Left ventricle myocardium inferior (tissue), 1 donor: ENCODE measurements around the gene NRL. TPM values are rescaled to one million over a fixed set of nuclear protein-coding genes. Genes with fewer than 3 reads are reported as not detected.
"Not testable (repeated sequence)": the region's sequence is repeated elsewhere in the genome, so short reads cannot be mapped to it uniquely, and the experiment has no call there.

Experiments used
- DNase-seq: peaks from one replicate; pipeline ENCODE4 v3.0.0-alpha.2; 2020
- H3K27ac ChIP-seq: fragments of 200-600 bp; replicated peaks from 2 replicates; pipeline ENCODE4 v1.8.0; 2021
- H3K27me3 ChIP-seq: fragments of 200-600 bp; 2 replicates; pipeline ENCODE4 v1.8.0; 2021; ENCODE audit warnings: low read depth
- H3K36me3 ChIP-seq: fragments of 200-600 bp; 2 replicates; pipeline ENCODE4 v1.8.0; 2021
- H3K4me1 ChIP-seq: fragments of 200-600 bp; 2 replicates; pipeline ENCODE4 v1.8.0; 2021
- H3K4me3 ChIP-seq: fragments of 200-600 bp; 2 replicates; pipeline ENCODE4 v1.8.0; 2021; ENCODE audit warnings: mild to moderate bottlenecking, moderate library complexity
- H3K9me3 ChIP-seq: fragments of 200-600 bp; replicated peaks from 2 replicates; pipeline ENCODE4 v1.8.0; 2021
- CTCF ChIP-seq: fragments of 200-600 bp; IDR thresholded peaks from 2 replicates; pipeline ENCODE4 v1.8.0; 2021; ENCODE audit warnings: antibody characterized with exemption, mild to moderate bottlenecking, borderline replicate concordance
- intact Hi-C: fragments of 100-400 bp; cut with micrococcal nuclease; formaldehyde crosslinking; loops from one replicate; pipeline ENCODE4 v1.11.0; 2022
- total RNA-seq: library from RNA; stranded (reverse); fragmentation: NEBNext Ultra II Directional; extraction: Animal tissue kit (Norgen Biotek cat#: 25700); gene quantifications from one replicate; pipeline ENCODE4 v1.2.1, GENCODE V29; 2021
- donor health status: DM: no; HTN: yes; CAD: no; lungs with severe emphysema.

The NRL gene
- total RNA-seq, 1 donor from 2014 or later, result 1.5 TPM

- Histone ChIP-seq H3K27me3 (no peaks in the 10 kb centered on the region), H3K27ac (peak overlapping the region; percentile 37), H3K9me3 (no peaks in the 10 kb centered on the region), H3K36me3 (no peaks in the 10 kb centered on the region), H3K4me1 (peaks cover 13% of the 10 kb centered on the region), H3K4me3 (no peak overlapping the region)
- no peak for TF ChIP-seq CTCF
- DNase-seq, result no peak
- intact Hi-C loops, result loop anchor here (5.0 kb wide), 1 partner anchor 46 kb away; no protein-coding TSS in a partner anchor
Observed at GRCh38 chr14:24108336-24108874, 6.3 kb downstream of the NRL start.

- Histone ChIP-seq H3K4me3 (no peak overlapping the region), H3K9me3 (no peaks in the 10 kb centered on the region), H3K4me1 (peaks cover 10% of the 10 kb centered on the region), H3K27ac (no peak overlapping the region), H3K36me3 (no peaks in the 10 kb centered on the region), H3K27me3 (no peaks in the 10 kb centered on the region)
- intact Hi-C loops, result loop anchor here (5.0 kb wide), 1 partner anchor 44 kb away; no protein-coding TSS in a partner anchor
- DNase-seq, result no peak
- no peak for TF ChIP-seq CTCF
Observed at GRCh38 chr14:24106672-24107271, 8.0 kb downstream of the NRL start.

- not testable (repeated sequence) for H3K4me3 ChIP-seq, H3K27me3 ChIP-seq, H3K4me1 ChIP-seq, DNase-seq, H3K27ac ChIP-seq, H3K9me3 ChIP-seq, H3K36me3 ChIP-seq
- intact Hi-C loops, result loop anchor here (5.0 kb wide), 1 partner anchor 43 kb away; no protein-coding TSS in a partner anchor
Observed at GRCh38 chr14:24105609-24106239, 9.0 kb downstream of the NRL start.

- H3K27me3 ChIP-seq, result no peaks in the 10 kb centered on the region
- no peaks in the 10 kb centered on the region for H3K36me3 ChIP-seq
- peaks cover 1% of the 10 kb centered on the region for H3K4me1 ChIP-seq
- intact Hi-C loops, result no loop called here
- DNase-seq, result no peak
- no peaks in the 10 kb centered on the region for H3K9me3 ChIP-seq
- H3K4me3 ChIP-seq, result no peak overlapping the region
- TF ChIP-seq CTCF, result no peak
- no peak overlapping the region for H3K27ac ChIP-seq
Observed at GRCh38 chr14:24103451-24103850, 11.3 kb downstream of the NRL start.

GRCh38 chr14:24102357-24103048 is 12.2 kb downstream of the NRL start:
- H3K9me3 ChIP-seq, result no peaks in the 10 kb centered on the region
- no peaks in the 10 kb centered on the region for H3K27me3 ChIP-seq
- intact Hi-C loops, result no loop called here
- no peak overlapping the region for H3K4me3 ChIP-seq
- no peak for TF ChIP-seq CTCF
- DNase-seq, result no peak
- no peaks in the 10 kb centered on the region for H3K4me1 ChIP-seq
- H3K36me3 ChIP-seq, result peaks cover 3% of the 10 kb centered on the region
- H3K27ac ChIP-seq, result no peak overlapping the region
